Endodermal cell (in vitro differentiated cells): ENCODE measurements around the gene PPM1L. TPM values are rescaled to one million over a fixed set of nuclear protein-coding genes. Genes with fewer than 3 reads are reported as not detected.

Source experiments
- DNase-seq: peaks from one replicate; pipeline ENCODE4 v3.0.0-alpha.2; 2017
- H3K27ac ChIP-seq: 2 replicates; pipeline ENCODE4 v1.5.1; 2013; ENCODE audit warnings: mild to moderate bottlenecking, low read depth, low read length, moderate library complexity
- H3K27me3 ChIP-seq: 2 replicates; pipeline ENCODE4 v1.6.1; 2013; ENCODE audit warnings: mild to moderate bottlenecking, low read length, moderate library complexity; ENCODE audit not compliant: insufficient read depth, control insufficient read depth, poor library complexity, severe bottlenecking
- H3K36me3 ChIP-seq: 2 replicates; pipeline ENCODE4 v1.7.0; 2013; ENCODE audit warnings: mild to moderate bottlenecking, low read length, moderate library complexity; ENCODE audit not compliant: control insufficient read depth, insufficient read depth
- H3K4me1 ChIP-seq: one replicate; pipeline ENCODE4 v1.7.0; 2013; ENCODE audit warnings: low read length; ENCODE audit not compliant: control insufficient read depth, insufficient read depth
- H3K4me3 ChIP-seq: 2 replicates; pipeline ENCODE4 v1.5.1; 2013; ENCODE audit warnings: mild to moderate bottlenecking, low read length, moderate library complexity
- H3K9ac ChIP-seq: 2 replicates; pipeline ENCODE4 v1.6.1; 2013; ENCODE audit warnings: mild to moderate bottlenecking, low read length, moderate library complexity; ENCODE audit not compliant: poor library complexity, severe bottlenecking; ENCODE audit errors: extremely low read depth
- H3K9me3 ChIP-seq: 2 replicates; pipeline ENCODE4 v1.6.1; 2013; ENCODE audit warnings: mild to moderate bottlenecking, low read length, moderate library complexity; ENCODE audit not compliant: control insufficient read depth
- H3K27ac Mint-ChIP-seq: 2 replicates; pipeline ENCODE4 v1.8.0; 2020; ENCODE audit warnings: mixed read lengths
- H3K27me3 Mint-ChIP-seq: 2 replicates; pipeline ENCODE4 v1.8.0; 2021; ENCODE audit warnings: mild to moderate bottlenecking, mixed read lengths; ENCODE audit not compliant: insufficient read depth
- H3K36me3 Mint-ChIP-seq: 2 replicates; pipeline ENCODE4 v1.8.0; 2020; ENCODE audit warnings: low read depth, mixed read lengths
- H3K4me1 Mint-ChIP-seq: 2 replicates; pipeline ENCODE4 v1.8.0; 2020; ENCODE audit warnings: mixed read lengths
- H3K4me3 Mint-ChIP-seq: 2 replicates; pipeline ENCODE4 v1.8.0; 2020; ENCODE audit warnings: mild to moderate bottlenecking, moderate library complexity, mixed read lengths
- H3K9me3 Mint-ChIP-seq: 2 replicates; pipeline ENCODE4 v1.8.0; 2020; ENCODE audit warnings: mild to moderate bottlenecking, mixed read lengths
- WGBS, 2 experiments: methylation state at CpG; one replicate each; pipeline versions ENCODE4 v1.1.5 to v1.1.7; 2013; ENCODE audit warnings: missing lambda C conversion rate in 2 of 2, mixed read lengths in 1 of 2; ENCODE audit not compliant: insufficient coverage in 1 of 2, insufficient read length in 1 of 2; 5-methylcytosine and 5-hydroxymethylcytosine counted together
- total RNA-seq, 2 donors: library from RNA; stranded (reverse); fragmentation: NEBNext Ultra II Directional in 1 of 2; extraction: Animal tissue kit (Norgen Biotek cat#: 25700) in 1 of 2; gene quantifications; 2 replicates in 1 of 2; 3 replicates in 1 of 2; pipeline ENCODE4 v1.2.1, GENCODE V29; 2021
- TF ChIP-seq, protein P1 (sequence below): fragments of 200-600 bp; sonication (generic); conservative IDR thresholded peaks from 2 replicates; pipeline ENCODE4 v1.5.0; 2021; ENCODE audit warnings: antibody characterized with exemption, mild to moderate bottlenecking

Gene PPM1L
- total RNA-seq, 2 donors from 2014 or later, result 1.6 to 3.3 TPM

DNA sequence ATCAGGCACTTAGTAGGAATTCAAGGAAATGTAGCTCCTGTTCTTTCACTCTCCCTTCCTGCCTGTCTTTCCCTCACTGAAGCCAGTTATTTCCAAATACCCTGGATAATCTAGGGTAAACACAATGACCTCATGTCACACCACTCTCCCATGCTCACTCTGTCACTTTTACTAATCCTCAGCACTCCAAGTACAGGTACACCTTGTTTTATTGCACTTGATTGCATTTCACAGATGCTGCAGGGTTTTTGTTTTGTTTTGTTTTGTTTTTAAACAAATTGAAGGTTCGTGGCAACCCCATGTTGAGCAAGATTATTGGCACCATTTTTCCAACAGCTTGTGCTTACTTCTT, 40.8 kb downstream of the PPM1L start:
- 56% methylated on average over 1 of the region's 1 CpG; no CpG with 5 or more reads in 1 of the 2 experiments for WGBS, 2 experiments
- peaks cover 48% of the 10 kb centered on the region for H3K27me3 ChIP-seq
- H3K27ac Mint-ChIP-seq, result peak overlapping the region; percentile 83

DNA sequence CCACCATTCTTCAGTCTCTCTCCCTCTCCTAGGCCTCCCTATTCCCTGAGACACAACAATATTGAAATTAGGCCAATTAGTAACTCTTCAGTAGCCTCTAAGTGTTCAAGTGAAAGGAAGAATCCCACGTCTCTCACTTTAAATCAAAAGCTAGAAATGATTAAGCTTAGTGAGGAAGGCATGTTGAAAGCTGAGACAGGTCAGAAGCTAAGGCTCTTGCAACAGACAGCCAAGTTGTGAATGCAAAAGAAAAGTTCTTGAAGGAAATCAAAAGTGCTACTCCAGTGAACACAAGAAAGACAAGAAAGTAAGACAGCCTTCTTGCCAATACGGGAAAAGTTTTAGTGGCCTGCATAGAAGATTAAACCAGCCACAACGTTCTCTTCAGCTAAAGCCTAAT, 41.3 kb downstream of the PPM1L start:
- TF ChIP-seq, protein P1, sequence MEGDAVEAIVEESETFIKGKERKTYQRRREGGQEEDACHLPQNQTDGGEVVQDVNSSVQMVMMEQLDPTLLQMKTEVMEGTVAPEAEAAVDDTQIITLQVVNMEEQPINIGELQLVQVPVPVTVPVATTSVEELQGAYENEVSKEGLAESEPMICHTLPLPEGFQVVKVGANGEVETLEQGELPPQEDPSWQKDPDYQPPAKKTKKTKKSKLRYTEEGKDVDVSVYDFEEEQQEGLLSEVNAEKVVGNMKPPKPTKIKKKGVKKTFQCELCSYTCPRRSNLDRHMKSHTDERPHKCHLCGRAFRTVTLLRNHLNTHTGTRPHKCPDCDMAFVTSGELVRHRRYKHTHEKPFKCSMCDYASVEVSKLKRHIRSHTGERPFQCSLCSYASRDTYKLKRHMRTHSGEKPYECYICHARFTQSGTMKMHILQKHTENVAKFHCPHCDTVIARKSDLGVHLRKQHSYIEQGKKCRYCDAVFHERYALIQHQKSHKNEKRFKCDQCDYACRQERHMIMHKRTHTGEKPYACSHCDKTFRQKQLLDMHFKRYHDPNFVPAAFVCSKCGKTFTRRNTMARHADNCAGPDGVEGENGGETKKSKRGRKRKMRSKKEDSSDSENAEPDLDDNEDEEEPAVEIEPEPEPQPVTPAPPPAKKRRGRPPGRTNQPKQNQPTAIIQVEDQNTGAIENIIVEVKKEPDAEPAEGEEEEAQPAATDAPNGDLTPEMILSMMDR, result no peak
- no peaks in the 10 kb centered on the region for H3K36me3 Mint-ChIP-seq
- peaks cover 31% of the 10 kb centered on the region for H3K27me3 Mint-ChIP-seq
- Histone ChIP-seq H3K4me1 (peaks cover 11% of the 10 kb centered on the region), H3K9me3 (peaks cover 11% of the 10 kb centered on the region), H3K36me3 (no peaks in the 10 kb centered on the region), H3K27me3 (peaks cover 53% of the 10 kb centered on the region), H3K27ac (no peak overlapping the region), H3K4me3 (peak overlapping the region; percentile 21), H3K9ac (no peak overlapping the region)
- H3K4me1 Mint-ChIP-seq, result peaks cover 35% of the 10 kb centered on the region
- peaks cover 13% of the 10 kb centered on the region for H3K9me3 Mint-ChIP-seq
- no peak overlapping the region for H3K4me3 Mint-ChIP-seq
- 90 to 100% methylated on average over 2 to 3 of the region's 3 CpGs for WGBS, 2 experiments
- peak overlapping the region; percentile 41 for H3K27ac Mint-ChIP-seq
- DNase-seq, result no peak

More for the DNA sequence above, 40.8 kb downstream of the PPM1L start:
- no peaks in the 10 kb centered on the region for H3K36me3 ChIP-seq
- peak overlapping the region; percentile 21 for H3K4me3 ChIP-seq
- H3K9me3 ChIP-seq, result peaks cover 11% of the 10 kb centered on the region
- Mint-ChIP-seq H3K4me1 (peaks cover 35% of the 10 kb centered on the region), H3K4me3 (no peak overlapping the region), H3K9me3 (peaks cover 13% of the 10 kb centered on the region), H3K36me3 (no peaks in the 10 kb centered on the region), H3K27me3 (peaks cover 27% of the 10 kb centered on the region)
- peaks cover 11% of the 10 kb centered on the region for H3K4me1 ChIP-seq
- H3K27ac ChIP-seq, result no peak overlapping the region
- TF ChIP-seq, protein P1, result no peak
- DNase-seq, result no peak
- H3K9ac ChIP-seq, result no peak overlapping the region

DNA sequence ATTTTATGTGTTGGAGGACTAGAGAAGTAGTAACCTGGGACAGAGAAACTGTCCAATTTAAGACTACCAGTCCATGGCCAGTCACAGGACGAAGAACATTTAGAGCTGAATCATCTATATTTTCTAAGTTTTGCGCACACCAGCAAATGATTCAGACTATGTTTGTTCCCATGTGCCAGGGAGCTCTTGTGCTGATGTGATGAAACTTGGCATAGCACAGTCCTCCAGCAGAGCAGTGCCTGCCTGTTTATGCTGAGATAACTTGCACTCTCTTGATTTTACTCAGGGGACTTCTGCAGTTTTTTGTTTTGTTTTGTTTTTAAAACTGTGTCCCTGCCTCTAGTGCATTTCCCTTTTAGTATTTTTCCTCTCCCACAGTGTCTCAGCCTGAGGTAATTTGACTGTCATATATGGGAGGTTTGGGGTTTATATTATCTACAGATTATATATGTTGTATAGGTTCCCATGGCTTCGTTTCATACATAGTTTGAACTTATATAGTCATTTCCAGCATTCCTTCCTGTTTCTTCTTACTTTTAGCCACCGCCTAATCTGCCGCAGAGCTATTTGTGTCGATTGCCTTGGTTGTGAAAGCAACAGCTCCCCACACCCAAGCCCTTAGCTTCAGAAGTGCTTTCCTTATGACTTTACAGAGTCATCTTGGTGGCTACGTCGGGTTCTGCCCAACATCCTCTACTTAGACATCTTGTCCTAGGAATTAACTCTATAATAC, 45.5 kb downstream of the PPM1L start:
- Mint-ChIP-seq H3K9me3 (no peaks in the 10 kb centered on the region), H3K4me3 (no peak overlapping the region), H3K27ac (no peak overlapping the region), H3K4me1 (peaks cover 13% of the 10 kb centered on the region), H3K36me3 (no peaks in the 10 kb centered on the region), H3K27me3 (peaks cover 25% of the 10 kb centered on the region)
- 95 to 96% methylated on average over 7 to 8 of the region's 8 CpGs for WGBS, 2 experiments
- Histone ChIP-seq H3K4me1 (no peaks in the 10 kb centered on the region), H3K9ac (no peak overlapping the region), H3K27ac (no peak overlapping the region), H3K4me3 (no peak overlapping the region), H3K27me3 (peaks cover 47% of the 10 kb centered on the region), H3K9me3 (no peaks in the 10 kb centered on the region), H3K36me3 (no peaks in the 10 kb centered on the region)
- TF ChIP-seq, protein P1, result no peak
- DNase-seq, result no peak
